IgD-negative memory B cell (primary cell): ENCODE measurements around the gene ABI3. TPM values are rescaled to one million over a fixed set of nuclear protein-coding genes. Genes with fewer than 3 reads are reported as not detected.
A peak's percentile ranks its signal among the peaks of the same experiment; 100 is the strongest.
"Not testable (repeated sequence)": the region's sequence is repeated elsewhere in the genome, so short reads cannot be mapped to it uniquely, and the experiment has no call there.

Experiments
- H3K27ac Mint-ChIP-seq, 3 donors: one replicate each; pipeline ENCODE4 v1.8.0; 2020 to 2022; ENCODE audit warnings: mild to moderate bottlenecking in 3 of 3, mixed read lengths in 3 of 3, moderate library complexity in 1 of 3
- H3K27me3 Mint-ChIP-seq: one replicate; pipeline ENCODE4 v1.8.0; 2021; ENCODE audit warnings: mixed read lengths
- H3K36me3 Mint-ChIP-seq: one replicate; pipeline ENCODE4 v1.8.0; 2020; ENCODE audit warnings: mild to moderate bottlenecking, mixed read lengths
- H3K4me1 Mint-ChIP-seq, 3 donors: one replicate each; pipeline ENCODE4 v1.8.0; 2020 to 2022; ENCODE audit warnings: mixed read lengths in 3 of 3, mild to moderate bottlenecking in 1 of 3
- H3K4me3 Mint-ChIP-seq, 4 donors: one replicate each; pipeline ENCODE4 v1.8.0; 2020 to 2022; ENCODE audit warnings: mild to moderate bottlenecking in 4 of 4, mixed read lengths in 4 of 4, moderate library complexity in 3 of 4
- H3K9me3 Mint-ChIP-seq, 3 donors: one replicate each; pipeline ENCODE4 v1.8.0; 2020 to 2021; ENCODE audit warnings: mixed read lengths in 3 of 3, mild to moderate bottlenecking in 1 of 3
- polyA plus RNA-seq: library from polyadenylated mRNA; unstranded; fragments of 300-500 nt; fragmentation: Illumina TruSeq; gene quantifications from one replicate; pipeline ENCODE4 v1.2.3, GENCODE V29; 2021

ABI3 gene
- polyA plus RNA-seq, 1 donor from 2014 or later = 34.2 TPM

DNA sequence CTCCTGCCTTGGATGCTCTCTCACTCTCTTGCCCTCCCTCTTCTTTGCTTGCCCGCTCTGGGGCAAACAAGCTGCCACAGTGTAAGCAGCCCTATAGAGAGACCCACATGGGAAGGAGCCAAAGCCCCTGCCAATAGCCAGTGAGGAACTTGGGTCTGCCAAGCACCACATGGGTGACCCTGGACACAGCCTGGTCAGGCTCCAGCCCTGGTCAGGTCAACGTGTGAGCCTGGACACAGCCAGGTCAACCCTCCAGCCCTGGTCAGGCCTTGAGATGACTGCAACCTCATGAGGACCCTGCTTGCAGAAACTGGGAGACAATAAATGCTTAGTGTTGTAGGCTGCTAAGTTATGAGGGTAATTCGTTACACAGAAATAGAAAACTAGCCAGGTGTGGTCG is 34.3 kb downstream of the ABI3 start:
- peaks cover 0 to 5% (median 0%) of the 10 kb centered on the region in 3 donors for H3K4me1 Mint-ChIP-seq
- no peaks in the 10 kb centered on the region for H3K36me3 Mint-ChIP-seq
- no peak overlapping the region for H3K4me3 Mint-ChIP-seq
- no peaks in the 10 kb centered on the region for H3K9me3 Mint-ChIP-seq
- peaks cover 32% of the 10 kb centered on the region for H3K27me3 Mint-ChIP-seq
- no peak overlapping the region for H3K27ac Mint-ChIP-seq

DNA sequence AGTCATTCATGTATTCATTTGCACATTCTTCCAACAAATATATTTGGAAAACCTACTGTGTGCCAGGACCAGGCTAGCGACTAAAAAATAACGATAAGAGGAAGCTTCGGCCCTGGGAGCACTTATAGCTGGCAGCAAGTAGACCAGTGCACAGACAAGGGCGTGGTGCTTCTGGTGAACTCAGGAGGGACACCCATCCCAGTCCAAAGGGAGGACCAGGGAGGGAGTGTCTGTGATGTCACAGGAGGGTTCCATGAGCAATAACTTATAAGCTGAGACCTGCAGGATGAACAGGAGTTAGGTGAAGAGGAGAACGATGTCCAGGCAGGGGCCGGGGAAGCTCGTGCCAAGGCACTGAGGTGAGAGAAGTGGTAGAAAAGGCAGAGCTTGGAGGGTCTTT is 37.4 kb downstream of the ABI3 start:
- Mint-ChIP-seq H3K27me3 (peaks cover 51% of the 10 kb centered on the region), H3K27ac (no peak overlapping the region), H3K4me3 (peak overlapping the region in 1 of 4 donors; percentile 30), H3K9me3 (no peaks in the 10 kb centered on the region), H3K36me3 (no peaks in the 10 kb centered on the region), H3K4me1 (peaks cover 0 to 7% (median 0%) of the 10 kb centered on the region in 3 donors)

DNA sequence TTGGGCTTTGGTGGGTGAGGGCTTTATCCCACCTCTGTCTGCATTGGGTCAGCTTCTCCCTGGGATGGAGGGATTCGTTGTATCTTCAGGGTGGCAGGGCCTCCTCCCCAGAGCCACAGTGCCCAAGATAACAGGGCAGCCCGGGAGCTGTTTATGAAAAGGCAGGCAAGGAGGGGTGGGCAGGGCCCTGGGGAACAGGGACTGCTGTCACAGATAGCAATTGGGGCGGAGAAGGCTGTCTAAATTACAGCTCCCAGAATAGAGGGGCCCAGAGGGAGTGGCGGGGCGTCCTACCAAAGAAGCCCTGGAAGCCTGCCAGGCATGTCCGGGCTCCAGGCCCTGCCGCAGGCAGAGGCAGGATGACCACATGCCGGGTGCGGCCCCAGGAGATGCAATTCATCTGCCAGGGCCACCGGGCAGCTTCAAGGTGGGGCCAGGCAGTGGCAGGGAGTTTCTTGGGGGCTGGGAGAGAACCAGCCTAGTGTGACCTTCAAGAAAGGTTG is 38.8 kb downstream of the ABI3 start:
- Mint-ChIP-seq H3K4me3 (peak overlapping the region in 1 of 4 donors; percentile 76), H3K9me3 (no peaks in the 10 kb centered on the region), H3K4me1 (peaks cover 0 to 7% (median 0%) of the 10 kb centered on the region in 3 donors), H3K27me3 (peaks cover 49% of the 10 kb centered on the region), H3K27ac (no peak overlapping the region), H3K36me3 (no peaks in the 10 kb centered on the region)

DNA sequence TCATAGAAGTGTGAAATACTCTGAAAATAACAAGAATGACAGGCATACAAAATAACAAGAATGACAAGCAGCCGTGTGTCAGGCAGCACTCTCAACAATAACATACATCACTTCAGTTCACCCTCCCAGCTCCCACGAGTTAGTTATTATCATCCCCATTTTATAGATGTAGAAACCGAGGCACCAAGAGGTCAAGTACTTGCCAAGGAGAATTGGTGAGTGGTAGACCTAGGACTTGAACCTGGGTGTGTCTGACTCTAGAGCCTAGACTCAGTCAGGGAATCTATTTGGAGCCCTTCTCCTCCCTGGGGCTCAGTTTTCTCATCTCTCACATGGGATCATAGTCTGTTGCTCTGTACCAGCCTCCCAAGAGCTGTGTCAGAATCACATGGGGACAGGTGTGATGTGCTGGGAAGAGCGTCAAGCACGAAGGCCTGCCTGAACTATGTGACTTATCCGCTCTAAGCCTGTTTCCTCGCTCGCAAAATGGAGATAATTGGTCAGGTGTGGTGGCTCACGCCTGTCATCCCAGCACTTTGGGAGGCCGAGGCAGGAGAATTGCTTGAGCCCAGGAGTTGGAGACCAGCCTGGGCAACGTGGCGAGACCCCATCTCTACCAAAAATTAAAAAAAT is 39.5 kb downstream of the ABI3 start:
- H3K36me3 Mint-ChIP-seq = no peaks in the 10 kb centered on the region
- peaks cover 45% of the 10 kb centered on the region for H3K27me3 Mint-ChIP-seq
- H3K27ac Mint-ChIP-seq = no peak overlapping the region
- peaks cover 0 to 7% (median 0%) of the 10 kb centered on the region in 3 donors for H3K4me1 Mint-ChIP-seq
- H3K4me3 Mint-ChIP-seq = no peak overlapping the region
- no peaks in the 10 kb centered on the region for H3K9me3 Mint-ChIP-seq

DNA sequence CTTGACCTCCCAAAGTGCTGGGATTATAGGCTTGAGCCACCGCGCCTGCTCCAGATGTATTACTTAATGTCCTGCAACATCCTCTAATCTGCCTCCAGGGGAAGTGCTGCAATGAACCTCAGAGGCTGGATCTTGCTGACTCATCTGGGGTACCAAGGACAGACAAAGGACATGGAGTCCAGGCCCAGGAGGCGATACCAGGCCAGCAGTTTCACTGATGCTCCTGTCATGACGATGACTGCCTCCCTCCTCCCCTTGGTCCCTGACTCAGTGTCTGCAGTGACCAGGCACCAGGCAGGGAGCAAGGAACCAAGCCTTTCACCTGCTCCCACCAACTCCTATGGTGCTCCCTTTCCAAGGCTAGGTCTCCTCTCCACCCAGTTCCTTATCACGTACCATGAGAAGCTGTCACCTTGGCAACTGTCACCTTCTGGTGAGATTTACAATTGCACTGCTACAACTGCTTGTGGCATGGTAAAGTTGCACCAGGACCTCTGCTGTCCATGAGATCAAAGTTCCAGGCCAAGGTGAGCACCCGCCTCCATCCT is 41.7 kb downstream of the ABI3 start:
- peaks cover 36% of the 10 kb centered on the region for H3K27me3 Mint-ChIP-seq
- no peaks in the 10 kb centered on the region for H3K36me3 Mint-ChIP-seq
- no peaks in the 10 kb centered on the region for H3K9me3 Mint-ChIP-seq
- peak overlapping the region in 1 of 4 donors; percentile 58 for H3K4me3 Mint-ChIP-seq
- H3K27ac Mint-ChIP-seq = no peak overlapping the region
- H3K4me1 Mint-ChIP-seq = peaks cover 0 to 7% (median 0%) of the 10 kb centered on the region in 3 donors

DNA sequence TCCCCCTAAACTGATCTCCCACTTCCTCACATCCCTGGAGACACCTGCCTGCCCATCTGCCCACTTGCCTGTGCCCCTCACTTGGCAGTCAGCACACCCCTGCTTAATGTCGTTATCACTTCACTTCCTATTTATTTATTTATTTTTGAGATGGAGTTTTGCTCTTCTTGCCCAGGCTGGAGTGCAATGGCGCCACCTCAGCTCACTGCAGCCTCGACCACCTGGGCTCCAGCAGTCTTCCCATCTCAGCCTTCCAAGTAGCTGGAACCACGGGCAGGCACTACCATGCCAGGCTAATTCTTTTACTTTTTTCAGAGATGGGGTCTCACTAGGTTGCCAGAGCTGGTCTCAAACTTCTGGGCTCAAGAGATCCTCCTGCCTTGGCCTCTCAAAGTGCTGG is 43.6 kb downstream of the ABI3 start:
- H3K36me3 Mint-ChIP-seq = no peaks in the 10 kb centered on the region
- H3K9me3 Mint-ChIP-seq = no peaks in the 10 kb centered on the region
- no peak overlapping the region for H3K4me3 Mint-ChIP-seq
- H3K4me1 Mint-ChIP-seq = peaks cover 0 to 5% (median 3%) of the 10 kb centered on the region in 3 donors
- H3K27me3 Mint-ChIP-seq = peaks cover 27% of the 10 kb centered on the region
- no peak overlapping the region for H3K27ac Mint-ChIP-seq

DNA sequence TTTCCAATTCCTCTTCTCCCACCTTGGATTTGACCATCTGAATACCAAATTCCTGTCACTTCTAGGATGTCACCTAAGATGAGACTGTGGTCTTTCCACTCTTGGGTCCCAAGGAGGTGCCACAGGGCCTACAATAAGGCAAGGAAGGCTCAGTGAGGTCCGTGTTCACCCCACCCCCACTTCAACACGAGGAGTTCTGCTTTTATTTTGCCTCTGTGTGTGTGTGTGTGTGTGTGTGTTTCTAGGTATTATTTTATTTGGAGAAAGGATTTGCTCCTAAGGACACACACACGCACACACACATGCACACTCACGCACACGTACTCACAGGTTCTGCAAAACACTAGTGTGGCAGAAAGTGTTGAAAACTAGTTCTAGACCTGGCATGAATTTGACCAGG is 44.6 kb downstream of the ABI3 start:
- H3K27me3 Mint-ChIP-seq = peaks cover 18% of the 10 kb centered on the region
- H3K4me1 Mint-ChIP-seq = peaks cover 0 to 6% (median 0%) of the 10 kb centered on the region in 3 donors
- H3K4me3 Mint-ChIP-seq = no peak overlapping the region
- H3K36me3 Mint-ChIP-seq = no peaks in the 10 kb centered on the region
- no peak overlapping the region for H3K27ac Mint-ChIP-seq
- no peaks in the 10 kb centered on the region for H3K9me3 Mint-ChIP-seq

DNA sequence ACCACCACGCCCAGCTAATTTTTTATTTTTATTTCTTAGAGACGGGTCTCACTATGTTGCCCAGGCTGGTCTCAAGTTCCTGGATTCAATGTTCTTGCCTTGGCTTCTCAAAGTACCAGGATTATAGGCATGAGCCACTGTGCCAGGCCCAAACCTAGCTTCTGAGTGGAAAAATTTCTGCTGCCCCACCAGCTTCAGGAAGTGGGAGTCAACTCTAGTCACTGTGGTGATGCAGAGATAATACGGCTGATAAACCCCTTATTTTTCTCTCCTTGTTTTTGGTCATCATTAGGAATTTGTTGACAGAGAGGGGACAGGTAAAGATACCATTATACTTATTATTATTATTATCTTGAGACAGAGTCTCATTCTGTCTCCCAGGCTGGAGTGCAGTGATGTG is 47.9 kb downstream of the ABI3 start:
- Mint-ChIP-seq H3K36me3 (no peaks in the 10 kb centered on the region), H3K4me3 (no peak overlapping the region), H3K9me3 (no peaks in the 10 kb centered on the region)

DNA sequence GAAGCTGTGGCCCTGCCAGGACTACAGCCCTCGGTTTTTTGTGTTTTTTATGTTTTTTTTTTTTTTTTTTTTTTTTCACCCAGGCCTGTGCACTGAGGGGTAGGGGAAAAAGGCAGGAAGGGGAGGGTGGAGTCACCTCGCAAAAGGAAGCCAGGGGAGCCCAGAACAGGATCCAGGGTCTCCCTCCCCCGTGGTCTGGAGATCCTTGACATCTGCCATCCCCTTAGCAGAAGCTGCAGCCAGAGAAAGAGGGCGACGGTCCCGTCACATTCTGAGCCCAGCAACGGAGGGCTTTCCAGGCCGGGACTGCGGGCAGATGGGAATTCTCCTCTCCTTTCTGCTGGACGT is 49.1 kb downstream of the ABI3 start:
- H3K4me3 Mint-ChIP-seq = peak overlapping the region; percentile 66 to 91 (median 86)
- no peak overlapping the region for H3K27ac Mint-ChIP-seq
- no peaks in the 10 kb centered on the region for H3K9me3 Mint-ChIP-seq
- H3K27me3 Mint-ChIP-seq = peaks cover 15% of the 10 kb centered on the region
- H3K4me1 Mint-ChIP-seq = peaks cover 6 to 12% (median 7%) of the 10 kb centered on the region in 3 donors
- no peaks in the 10 kb centered on the region for H3K36me3 Mint-ChIP-seq

More for the DNA sequence above, 47.9 kb downstream of the ABI3 start:
- Mint-ChIP-seq H3K4me1 (peaks cover 2 to 12% (median 6%) of the 10 kb centered on the region in 3 donors), H3K27ac (no peak overlapping the region), H3K27me3 (peaks cover 15% of the 10 kb centered on the region)

DNA sequence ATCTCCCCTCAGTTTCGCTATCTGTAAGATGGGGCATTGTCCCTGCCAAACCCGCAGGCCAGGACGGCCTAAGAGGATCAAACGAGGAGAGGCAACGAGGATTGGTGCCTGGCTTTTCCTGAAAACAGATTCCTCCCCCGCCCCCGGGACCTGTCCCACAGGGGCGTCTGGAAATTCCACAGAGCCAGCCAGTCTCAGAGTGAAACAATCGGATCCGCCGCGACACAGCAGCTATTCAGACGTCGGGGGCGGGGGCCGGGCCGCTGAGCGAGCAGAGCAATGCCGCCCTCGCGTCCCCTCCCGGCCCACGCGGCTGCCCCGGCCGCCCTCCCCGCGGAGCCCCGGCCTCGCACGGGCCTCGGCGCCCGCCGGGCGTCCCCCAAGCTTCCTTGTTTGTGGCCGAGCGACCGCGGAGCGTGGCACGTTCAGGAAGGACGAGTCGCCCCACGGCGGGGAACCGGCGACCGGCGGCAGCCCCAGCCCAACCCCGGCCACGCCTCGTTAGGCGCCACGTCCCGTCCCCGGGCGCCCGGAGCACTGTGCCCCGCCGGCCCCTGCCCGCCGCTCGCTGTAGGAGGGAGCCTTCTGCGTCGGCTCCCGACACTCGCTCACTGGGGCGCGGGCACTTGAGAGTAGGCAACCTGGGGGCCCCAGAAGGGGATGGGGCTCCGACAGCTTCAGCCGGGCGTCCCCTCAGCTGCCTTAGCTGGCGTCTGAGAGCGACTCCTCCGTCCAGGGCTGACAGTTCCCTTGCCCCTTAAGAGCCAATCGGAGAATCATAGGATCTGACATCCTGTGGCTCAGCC is 49.7 kb downstream of the ABI3 start:
- Mint-ChIP-seq H3K9me3 (no peaks in the 10 kb centered on the region), H3K27ac (peak overlapping the region in 1 of 3 donors; percentile 78), H3K4me1 (peaks cover 6 to 12% (median 9%) of the 10 kb centered on the region in 3 donors), H3K4me3 (peak overlapping the region; percentile 66 to 92 (median 86)), H3K36me3 (no peaks in the 10 kb centered on the region), H3K27me3 (peaks cover 15% of the 10 kb centered on the region)

DNA sequence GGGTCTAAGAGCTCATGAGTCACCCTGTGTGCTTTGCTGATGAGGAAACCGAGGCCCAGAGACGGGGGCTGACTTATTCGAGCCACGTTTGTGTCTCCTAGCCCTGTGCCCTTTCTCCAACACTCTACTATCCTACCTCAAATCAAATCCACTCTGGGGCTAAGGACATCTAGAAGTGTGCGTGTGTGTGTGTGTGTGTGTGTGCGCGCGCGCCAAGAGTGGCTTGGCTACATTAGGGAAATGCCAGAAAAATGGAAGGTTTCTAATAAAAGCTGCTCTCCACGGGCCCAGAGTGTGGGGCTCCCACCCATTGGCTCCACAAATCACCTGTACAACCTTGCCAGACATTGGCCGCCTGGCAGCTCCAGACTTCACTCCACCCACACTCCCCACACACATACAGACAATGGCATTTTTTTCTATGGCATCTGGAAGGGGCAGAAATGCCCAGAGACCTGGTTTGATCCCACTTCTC is 50.3 kb downstream of the ABI3 start:
- H3K4me1 Mint-ChIP-seq = peaks cover 6 to 12% (median 9%) of the 10 kb centered on the region in 3 donors
- H3K27ac Mint-ChIP-seq = peak overlapping the region in 2 of 3 donors; percentile 28 to 78
- no peaks in the 10 kb centered on the region for H3K9me3 Mint-ChIP-seq
- peak overlapping the region; percentile 47 to 92 (median 76) for H3K4me3 Mint-ChIP-seq
- H3K27me3 Mint-ChIP-seq = peaks cover 15% of the 10 kb centered on the region
- no peaks in the 10 kb centered on the region for H3K36me3 Mint-ChIP-seq

DNA sequence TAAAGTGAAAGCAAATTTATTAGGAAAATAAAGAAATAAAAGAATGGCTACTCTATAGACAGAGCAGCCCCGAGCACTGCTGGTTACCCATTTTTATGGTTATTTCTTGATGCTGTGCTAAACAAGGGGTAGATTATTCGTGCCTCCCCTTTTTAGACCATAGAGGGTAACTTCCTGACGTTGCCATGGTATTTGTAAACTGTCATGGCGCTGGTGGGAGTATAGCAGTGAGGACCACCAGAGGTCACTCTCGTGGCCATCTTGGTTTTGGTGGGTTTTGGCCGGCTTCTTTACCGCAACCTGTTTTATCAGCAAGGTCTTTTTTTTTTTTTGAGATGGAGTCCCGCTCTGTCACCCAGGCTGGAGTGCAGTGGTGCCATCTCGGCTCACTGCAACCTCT is 51.0 kb downstream of the ABI3 start:
- H3K36me3 Mint-ChIP-seq, H3K27ac Mint-ChIP-seq, H3K9me3 Mint-ChIP-seq: not testable (repeated sequence)
- Mint-ChIP-seq H3K27me3 (peaks cover 15% of the 10 kb centered on the region), H3K4me1 (peaks cover 6 to 12% (median 9%) of the 10 kb centered on the region in 3 donors), H3K4me3 (peak overlapping the region in 1 of 4 donors; percentile 47)

DNA sequence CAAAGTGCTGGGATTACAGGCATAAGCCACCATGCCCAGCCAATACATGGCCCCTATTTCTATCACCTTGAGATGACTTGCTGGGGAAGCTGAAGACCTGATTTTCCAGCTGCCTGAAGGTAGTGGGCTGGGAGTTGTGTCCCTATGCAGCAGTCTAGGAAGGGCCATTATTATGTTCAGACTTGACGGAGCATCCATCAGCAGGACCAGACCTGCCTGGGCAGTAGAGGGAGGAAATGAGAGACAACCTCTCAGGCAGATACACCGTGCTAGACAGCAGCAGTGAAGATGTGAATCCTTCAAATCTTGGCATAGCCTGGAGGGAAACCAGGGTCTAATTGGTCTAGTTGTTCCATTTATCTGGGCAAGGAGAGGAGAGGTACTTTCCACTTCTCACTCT is 55.7 kb downstream of the ABI3 start:
- Mint-ChIP-seq H3K4me1 (peaks cover 0 to 6% (median 4%) of the 10 kb centered on the region in 3 donors), H3K27ac (no peak overlapping the region), H3K4me3 (no peak overlapping the region), H3K27me3 (peaks cover 9% of the 10 kb centered on the region), H3K9me3 (no peaks in the 10 kb centered on the region), H3K36me3 (peaks cover 3% of the 10 kb centered on the region)

DNA sequence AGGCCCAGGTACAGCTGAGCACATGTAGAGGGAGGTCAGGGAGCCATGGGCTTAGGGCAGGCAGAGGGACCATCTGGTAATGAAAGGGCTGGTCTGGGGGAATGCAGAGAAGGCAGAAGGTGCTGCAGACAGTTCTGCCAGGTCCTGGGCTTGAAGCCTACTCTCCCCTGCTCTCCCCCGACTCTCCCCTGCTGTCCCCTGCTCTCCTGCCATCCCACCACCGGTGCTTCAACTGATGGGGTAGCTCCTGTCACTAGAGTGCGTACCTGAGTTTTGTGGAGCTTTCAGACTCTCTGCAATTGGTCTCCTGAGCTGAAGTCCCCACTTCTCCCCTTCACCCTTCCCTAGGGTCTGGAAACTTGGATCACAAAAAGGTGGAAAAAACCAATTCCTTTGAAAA is 57.4 kb downstream of the ABI3 start:
- H3K36me3 Mint-ChIP-seq = peaks cover 3% of the 10 kb centered on the region
- peaks cover 0 to 6% (median 2%) of the 10 kb centered on the region in 3 donors for H3K4me1 Mint-ChIP-seq
- no peaks in the 10 kb centered on the region for H3K9me3 Mint-ChIP-seq
- peaks cover 5% of the 10 kb centered on the region for H3K27me3 Mint-ChIP-seq
- H3K27ac Mint-ChIP-seq = no peak overlapping the region
- H3K4me3 Mint-ChIP-seq = no peak overlapping the region

DNA sequence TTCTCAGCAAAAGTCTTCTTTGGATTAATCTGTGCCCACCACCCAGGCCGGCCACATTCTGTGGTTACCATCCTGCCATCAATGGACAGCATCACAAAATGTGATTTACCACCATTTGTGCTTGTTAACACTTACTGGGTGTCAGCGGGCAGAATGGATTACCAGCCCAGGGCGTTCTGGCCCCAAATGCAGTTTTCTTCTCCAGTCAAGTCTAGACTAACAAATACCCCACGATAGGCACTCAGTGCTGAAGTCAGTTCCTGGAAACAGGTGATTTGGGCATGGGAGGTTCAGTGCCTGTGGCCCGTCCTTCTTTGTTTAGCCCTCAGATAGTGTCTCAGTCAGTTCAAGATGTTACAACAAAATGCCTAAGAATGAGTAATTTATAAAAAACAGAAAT is 58.8 kb downstream of the ABI3 start:
- Mint-ChIP-seq H3K27me3 (peaks cover 3% of the 10 kb centered on the region), H3K4me3 (no peak overlapping the region), H3K27ac (no peak overlapping the region), H3K36me3 (peaks cover 3% of the 10 kb centered on the region), H3K9me3 (no peaks in the 10 kb centered on the region), H3K4me1 (peaks cover 0 to 2% (median 0%) of the 10 kb centered on the region in 3 donors)
